ENCODE data around the gene TENM3. TPM values are rescaled to one million over a fixed set of nuclear protein-coding genes. Genes with fewer than 3 reads are reported as not detected.

Gene TENM3
- total and polyA plus RNA-seq, 2 experiments from 2014 or later, result 16.1 to 70.9 TPM

- WGBS (ENCODE audit: low lambda C conversion rate, missing lambda C conversion rate), result 87% methylated on average over 5 of the region's 5 CpGs
- no peaks in the 10 kb centered on the region for H3K9me2 ChIP-seq (replicated peaks; ENCODE audit: insufficient read depth)
Measured at GRCh38 chr4:182206266-182206665, 36.9 kb upstream of the TENM3 start.

GRCh38 chr4:182206916-182207315 lies 36.3 kb upstream of the TENM3 start:
- H3K36me3 ChIP-seq (replicated peaks; ENCODE audit: insufficient read depth, low read depth), result no peaks in the 10 kb centered on the region
- peak; percentile 18 for DNase-seq (ENCODE audit: low spot score)
- H2AFZ ChIP-seq, result no peak overlapping the region
- WGBS (ENCODE audit: low lambda C conversion rate, missing lambda C conversion rate), result 33% methylated on average over 4 of the region's 4 CpGs
- no peaks in the 10 kb centered on the region for H3K27me3 ChIP-seq
- H3K9me3 ChIP-seq (ENCODE audit: low read depth), result no peaks in the 10 kb centered on the region
- no peak overlapping the region for H3K4me3 ChIP-seq
- H3K4me2 ChIP-seq, result peak overlapping the region; percentile 37
- TF ChIP-seq EZH2 (IDR thresholded peaks at IDR 0.05; ENCODE audit: borderline replicate concordance) (no peak), EZH2phosphoT487 (IDR thresholded peaks at IDR 0.05; ENCODE audit: low read depth, severe bottlenecking, unreplicated experiment) (no peak)
- TF ChIP-seq, protein P1, sequence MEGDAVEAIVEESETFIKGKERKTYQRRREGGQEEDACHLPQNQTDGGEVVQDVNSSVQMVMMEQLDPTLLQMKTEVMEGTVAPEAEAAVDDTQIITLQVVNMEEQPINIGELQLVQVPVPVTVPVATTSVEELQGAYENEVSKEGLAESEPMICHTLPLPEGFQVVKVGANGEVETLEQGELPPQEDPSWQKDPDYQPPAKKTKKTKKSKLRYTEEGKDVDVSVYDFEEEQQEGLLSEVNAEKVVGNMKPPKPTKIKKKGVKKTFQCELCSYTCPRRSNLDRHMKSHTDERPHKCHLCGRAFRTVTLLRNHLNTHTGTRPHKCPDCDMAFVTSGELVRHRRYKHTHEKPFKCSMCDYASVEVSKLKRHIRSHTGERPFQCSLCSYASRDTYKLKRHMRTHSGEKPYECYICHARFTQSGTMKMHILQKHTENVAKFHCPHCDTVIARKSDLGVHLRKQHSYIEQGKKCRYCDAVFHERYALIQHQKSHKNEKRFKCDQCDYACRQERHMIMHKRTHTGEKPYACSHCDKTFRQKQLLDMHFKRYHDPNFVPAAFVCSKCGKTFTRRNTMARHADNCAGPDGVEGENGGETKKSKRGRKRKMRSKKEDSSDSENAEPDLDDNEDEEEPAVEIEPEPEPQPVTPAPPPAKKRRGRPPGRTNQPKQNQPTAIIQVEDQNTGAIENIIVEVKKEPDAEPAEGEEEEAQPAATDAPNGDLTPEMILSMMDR (IDR thresholded peaks at IDR 0.05; ENCODE audit: poor library complexity), result no peak
- H3K4me1 ChIP-seq (ENCODE audit: insufficient read depth), result peaks cover 25% of the 10 kb centered on the region
- no peaks in the 10 kb centered on the region for H3K9me2 ChIP-seq (replicated peaks; ENCODE audit: insufficient read depth)
- H4K20me1 ChIP-seq (ENCODE audit: insufficient read depth, poor library complexity, severe bottlenecking), result no peaks in the 10 kb centered on the region
- H3K27ac ChIP-seq, result peak overlapping the region; percentile 80
- no peaks in the 10 kb centered on the region for H3K79me2 ChIP-seq

More at GRCh38 chr4:182206266-182206665, 36.9 kb upstream of the TENM3 start:
- Histone ChIP-seq H4K20me1 (ENCODE audit: insufficient read depth, poor library complexity, severe bottlenecking) (no peaks in the 10 kb centered on the region), H3K27ac (peak overlapping the region; percentile 80), H3K4me1 (ENCODE audit: insufficient read depth) (peaks cover 21% of the 10 kb centered on the region), H3K79me2 (no peaks in the 10 kb centered on the region), H3K36me3 (replicated peaks; ENCODE audit: insufficient read depth, low read depth) (no peaks in the 10 kb centered on the region), H3K4me3 (no peak overlapping the region), H3K9me3 (ENCODE audit: low read depth) (no peaks in the 10 kb centered on the region), H2AFZ (no peak overlapping the region), H3K27me3 (no peaks in the 10 kb centered on the region), H3K4me2 (no peak overlapping the region)
- no peak for DNase-seq (ENCODE audit: low spot score)
- no peak for TF ChIP-seq EZH2 (IDR thresholded peaks at IDR 0.05; ENCODE audit: borderline replicate concordance)
- TF ChIP-seq, protein P1 (IDR thresholded peaks at IDR 0.05; ENCODE audit: poor library complexity), result no peak
- no peak for TF ChIP-seq EZH2phosphoT487 (IDR thresholded peaks at IDR 0.05; ENCODE audit: low read depth, severe bottlenecking, unreplicated experiment)

DNA sequence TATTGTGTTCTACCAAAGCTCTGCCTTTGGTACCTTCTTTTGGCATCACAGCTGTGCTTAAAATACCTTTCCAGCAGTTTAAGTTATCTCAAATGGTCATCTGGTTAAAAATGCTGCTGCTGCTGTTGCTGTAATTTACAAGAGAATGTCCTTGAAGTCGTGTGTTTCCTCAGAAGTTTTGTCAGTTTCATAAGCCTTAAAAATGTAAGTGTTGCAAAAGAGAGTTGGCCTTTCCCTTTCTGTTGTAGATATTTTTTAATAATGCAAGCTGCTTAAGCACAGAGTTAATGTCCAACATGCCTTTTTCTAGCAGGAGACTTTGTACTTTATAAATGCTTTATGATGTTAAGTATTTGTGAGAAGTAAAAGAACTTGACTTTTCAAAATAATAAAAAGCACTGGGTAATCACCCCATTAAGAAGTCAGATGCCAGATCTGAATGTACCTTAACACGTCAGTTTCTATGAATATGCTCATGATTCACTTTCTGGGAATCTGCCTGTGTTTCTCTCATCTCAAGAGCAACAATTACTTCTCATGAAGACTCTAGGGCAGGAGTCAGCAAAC lies 35.3 kb upstream of the TENM3 start:
- H3K27me3 ChIP-seq, result no peaks in the 10 kb centered on the region
- DNase-seq (ENCODE audit: low spot score), result peak; percentile 63
- no peaks in the 10 kb centered on the region for H3K9me3 ChIP-seq (ENCODE audit: low read depth)
- H4K20me1 ChIP-seq (ENCODE audit: insufficient read depth, poor library complexity, severe bottlenecking), result no peaks in the 10 kb centered on the region
- H3K4me3 ChIP-seq, result no peak overlapping the region
- H3K4me1 ChIP-seq (ENCODE audit: insufficient read depth), result peaks cover 29% of the 10 kb centered on the region
- TF ChIP-seq EZH2phosphoT487 (IDR thresholded peaks at IDR 0.05; ENCODE audit: low read depth, severe bottlenecking, unreplicated experiment) (peak; percentile 85), EZH2 (IDR thresholded peaks at IDR 0.05; ENCODE audit: borderline replicate concordance) (no peak)
- TF ChIP-seq, protein P1 (IDR thresholded peaks at IDR 0.05; ENCODE audit: poor library complexity), result no peak
- 22% methylated on average over 2 of the region's 2 CpGs for WGBS (ENCODE audit: low lambda C conversion rate, missing lambda C conversion rate)
- H3K9me2 ChIP-seq (replicated peaks; ENCODE audit: insufficient read depth), result no peaks in the 10 kb centered on the region
- H3K36me3 ChIP-seq (replicated peaks; ENCODE audit: insufficient read depth, low read depth), result no peaks in the 10 kb centered on the region
- H3K79me2 ChIP-seq, result no peaks in the 10 kb centered on the region
- H3K27ac ChIP-seq, result peak overlapping the region; percentile 80
- peak overlapping the region; percentile 37 for H3K4me2 ChIP-seq
- no peak overlapping the region for H2AFZ ChIP-seq

Measured in hepatocyte (in vitro differentiated cells).